ENCODE measurements around the gene SREK1. TPM values are rescaled to one million over a fixed set of nuclear protein-coding genes. Genes with fewer than 3 reads are reported as not detected.

Gene SREK1
- total RNA-seq, 6 donors from 2014 or later, result 48.6 to 294 (median 106) TPM

DNA sequence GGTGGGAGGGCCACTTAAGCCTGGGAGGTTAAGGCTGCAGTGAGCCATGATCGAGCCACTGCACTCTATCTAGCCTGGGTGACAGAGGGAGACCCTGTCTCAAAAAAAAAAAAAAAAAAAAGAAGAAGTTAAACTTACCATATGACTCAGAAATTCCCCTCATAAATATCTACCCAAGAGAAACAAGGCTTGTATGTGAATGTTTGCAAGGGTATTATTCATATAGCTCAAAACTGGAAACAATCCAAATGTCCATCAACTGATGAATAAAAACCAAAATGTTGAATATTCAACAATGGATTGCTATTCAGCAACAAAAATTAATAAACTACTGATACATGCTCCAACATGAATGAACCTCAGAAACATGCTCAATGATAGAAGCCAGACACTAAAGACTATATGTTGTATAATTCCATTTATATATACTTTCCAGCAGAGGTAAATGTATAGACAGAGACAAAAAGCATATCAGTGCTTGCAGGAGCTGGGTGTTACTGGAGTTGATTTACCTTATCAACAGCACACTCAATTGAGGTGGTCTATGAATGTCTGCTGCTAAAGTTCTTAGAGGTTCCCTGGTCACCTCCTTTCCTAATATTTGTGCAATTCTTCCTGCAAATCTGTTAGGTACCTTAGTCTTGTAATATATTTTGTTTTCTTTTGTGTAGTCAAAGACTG lies 5.3 kb upstream of the SREK1 start:
- ATAC-seq (ENCODE audit: low FRiP score in 2 of 2), result no peak
- DNase-seq, result no peak
- Histone ChIP-seq H3K27me3 (no peaks in the 10 kb centered on the region), H3K4me1 (peaks cover 7 to 16% (median 9%) of the 10 kb centered on the region in 4 donors), H3K36me3 (no peaks in the 10 kb centered on the region), H3K4me3 (no peak overlapping the region), H3K9me3 (no peaks in the 10 kb centered on the region), H3K27ac (no peak overlapping the region)
- 77 to 95% methylated on average over 1 of the region's 1 CpG for WGBS, 2 donors
- TF ChIP-seq POLR2A (IDR thresholded peaks at IDR 0.05), result no peak
- TF ChIP-seq, protein P1, sequence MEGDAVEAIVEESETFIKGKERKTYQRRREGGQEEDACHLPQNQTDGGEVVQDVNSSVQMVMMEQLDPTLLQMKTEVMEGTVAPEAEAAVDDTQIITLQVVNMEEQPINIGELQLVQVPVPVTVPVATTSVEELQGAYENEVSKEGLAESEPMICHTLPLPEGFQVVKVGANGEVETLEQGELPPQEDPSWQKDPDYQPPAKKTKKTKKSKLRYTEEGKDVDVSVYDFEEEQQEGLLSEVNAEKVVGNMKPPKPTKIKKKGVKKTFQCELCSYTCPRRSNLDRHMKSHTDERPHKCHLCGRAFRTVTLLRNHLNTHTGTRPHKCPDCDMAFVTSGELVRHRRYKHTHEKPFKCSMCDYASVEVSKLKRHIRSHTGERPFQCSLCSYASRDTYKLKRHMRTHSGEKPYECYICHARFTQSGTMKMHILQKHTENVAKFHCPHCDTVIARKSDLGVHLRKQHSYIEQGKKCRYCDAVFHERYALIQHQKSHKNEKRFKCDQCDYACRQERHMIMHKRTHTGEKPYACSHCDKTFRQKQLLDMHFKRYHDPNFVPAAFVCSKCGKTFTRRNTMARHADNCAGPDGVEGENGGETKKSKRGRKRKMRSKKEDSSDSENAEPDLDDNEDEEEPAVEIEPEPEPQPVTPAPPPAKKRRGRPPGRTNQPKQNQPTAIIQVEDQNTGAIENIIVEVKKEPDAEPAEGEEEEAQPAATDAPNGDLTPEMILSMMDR (IDR thresholded peaks at IDR 0.05), result no peak
- no peak for TF ChIP-seq POLR2AphosphoS5 (IDR thresholded peaks at IDR 0.05)
- no peak for TF ChIP-seq EP300 (IDR thresholded peaks at IDR 0.05)

GRCh38 chr5:66139318-66139712 lies 4.8 kb upstream of the SREK1 start:
- no peaks in the 10 kb centered on the region for H3K9me3 ChIP-seq
- TF ChIP-seq POLR2AphosphoS5 (IDR thresholded peaks at IDR 0.05) (no peak), EP300 (IDR thresholded peaks at IDR 0.05) (no peak), POLR2A (IDR thresholded peaks at IDR 0.05) (no peak)
- TF ChIP-seq, protein P1 (IDR thresholded peaks at IDR 0.05), result no peak
- 87 to 92% methylated on average over 2 of the region's 2 CpGs for WGBS, 2 donors
- H3K36me3 ChIP-seq, result no peaks in the 10 kb centered on the region
- peaks cover 3 to 13% (median 6%) of the 10 kb centered on the region in 4 donors for H3K4me1 ChIP-seq
- ATAC-seq (ENCODE audit: low FRiP score in 2 of 2) (no peak), DNase-seq (no peak)
- H3K4me3 ChIP-seq, result no peak overlapping the region
- H3K27me3 ChIP-seq, result no peaks in the 10 kb centered on the region
- H3K27ac ChIP-seq, result no peak overlapping the region

DNA sequence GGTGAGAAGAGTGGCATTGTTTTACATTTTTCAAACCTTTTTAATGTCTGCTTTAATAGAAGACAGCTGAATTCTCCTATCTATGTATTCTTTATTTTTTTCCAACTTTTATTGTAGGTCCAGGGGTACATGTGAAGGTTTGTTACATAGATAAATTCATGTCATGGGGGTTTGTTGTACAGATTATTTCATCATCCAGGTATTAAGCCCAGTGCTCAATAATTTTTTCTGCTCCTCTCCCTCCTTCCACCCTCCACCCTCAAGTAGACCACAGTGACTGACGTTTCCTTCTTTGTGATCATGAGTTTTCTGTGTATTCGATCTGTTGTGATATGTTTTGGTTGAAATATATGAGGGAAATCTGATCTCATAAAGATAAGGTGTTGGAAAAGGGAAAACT lies 1.7 kb upstream of the SREK1 start:
- H3K4me1 ChIP-seq, result peaks cover 19 to 30% (median 21%) of the 10 kb centered on the region in 4 donors
- no peaks in the 10 kb centered on the region for H3K9me3 ChIP-seq
- ATAC-seq (ENCODE audit: low FRiP score in 2 of 2), result no peak
- H3K36me3 ChIP-seq, result no peaks in the 10 kb centered on the region
- no peak overlapping the region for H3K27ac ChIP-seq
- H3K4me3 ChIP-seq, result no peak overlapping the region
- H3K27me3 ChIP-seq, result no peaks in the 10 kb centered on the region
- 50 to 60% methylated on average over 2 of the region's 2 CpGs for WGBS, 2 donors
- no peak for DNase-seq
- TF ChIP-seq, protein P1 (IDR thresholded peaks at IDR 0.05), result no peak
- TF ChIP-seq POLR2A (IDR thresholded peaks at IDR 0.05) (no peak), POLR2AphosphoS5 (IDR thresholded peaks at IDR 0.05) (no peak), EP300 (IDR thresholded peaks at IDR 0.05) (no peak)

GRCh38 chr5:66143473-66144073 lies 527 bp upstream of the SREK1 start:
- ATAC-seq (ENCODE audit: low FRiP score in 2 of 2) (peak in 1 of 2 donors; percentile 70), DNase-seq (no peak)
- H3K4me3 ChIP-seq, result peak overlapping the region; percentile 46 to 81 (median 68)
- H3K27ac ChIP-seq, result peak overlapping the region; percentile 96 to 99 (median 98)
- H3K9me3 ChIP-seq, result no peaks in the 10 kb centered on the region
- 22 to 26% methylated on average over 15 to 16 of the region's 16 CpGs for WGBS, 2 donors
- no peaks in the 10 kb centered on the region for H3K27me3 ChIP-seq
- H3K4me1 ChIP-seq, result peaks cover 25 to 42% (median 27%) of the 10 kb centered on the region in 4 donors
- no peaks in the 10 kb centered on the region for H3K36me3 ChIP-seq
- TF ChIP-seq, protein P1 (IDR thresholded peaks at IDR 0.05), result peak in 1 of 6 experiments; percentile 7
- TF ChIP-seq POLR2A (IDR thresholded peaks at IDR 0.05), result no peak
